Activated CD8-positive, alpha-beta T cell treated with anti-CD3 and anti-CD28 coated beads for 36 hours (primary cell): ENCODE measurements around the gene AK9. TPM values are rescaled to one million over a fixed set of nuclear protein-coding genes. Genes with fewer than 3 reads are reported as not detected.

Experiments
- ATAC-seq: fragments of 200-7000 bp; cut with Tn5 transposase; one replicate; pipeline ENCODE4 v1.10.0; 2021; ENCODE audit warnings: mild to moderate bottlenecking, moderate library complexity
- CTCF ChIA-PET: fragments of 350-600 bp; sonication (Branson Sonifier 250); formaldehyde crosslinking; loops from one replicate; lab custom pipeline; 2021; ENCODE audit warnings: antibody characterized with exemption; lab: Charles Lee
- POLR2A ChIA-PET: fragments of 350-600 bp; sonication (Branson Sonifier 250); formaldehyde crosslinking; loops from one replicate; lab custom pipeline; 2021; ENCODE audit warnings: antibody characterized with exemption; lab: Charles Lee
- DNase-seq: peaks from one replicate; pipeline ENCODE4 v3.0.0-alpha.2; 2020
- H3K27ac Mint-ChIP-seq: one replicate; pipeline ENCODE4 v1.8.0; 2021; ENCODE audit warnings: mild to moderate bottlenecking, mixed read lengths
- H3K27me3 Mint-ChIP-seq: one replicate; pipeline ENCODE4 v1.8.0; 2021; ENCODE audit warnings: mixed read lengths
- H3K36me3 Mint-ChIP-seq: one replicate; pipeline ENCODE4 v1.8.0; 2021; ENCODE audit warnings: low read depth, mixed read lengths
- H3K4me1 Mint-ChIP-seq: one replicate; pipeline ENCODE4 v1.8.0; 2021; ENCODE audit warnings: low read depth, mixed read lengths
- H3K4me3 Mint-ChIP-seq: one replicate; pipeline ENCODE4 v1.8.0; 2021; ENCODE audit warnings: mild to moderate bottlenecking, moderate library complexity, mixed read lengths
- H3K9me3 Mint-ChIP-seq: one replicate; pipeline ENCODE4 v1.8.0; 2021; ENCODE audit warnings: mixed read lengths
- CTCF ChIP-seq: fragments of 200-600 bp; IDR thresholded peaks from one replicate; pipeline ENCODE4 v1.8.0; 2022; ENCODE audit warnings: antibody characterized with exemption, mild to moderate bottlenecking
- intact Hi-C: fragments of 100-400 bp; cut with micrococcal nuclease; formaldehyde crosslinking; loops from one replicate; pipeline ENCODE4 v1.10.0; 2022
- total RNA-seq, 2 experiments: library from RNA; stranded (reverse); gene quantifications; one replicate each; pipeline ENCODE4 v1.2.3, GENCODE V29; 2021

The AK9 gene
- total RNA-seq, 2 experiments from 2014 or later, result 3.0 to 3.5 TPM

- CTCF ChIA-PET, result interaction anchor here (1.0 to 2.3 kb wide), 3 partner anchors 8 to 15 kb away, joined by 3 to 10 read pairs (median 6); no protein-coding TSS in a partner anchor
- H3K9me3 Mint-ChIP-seq, result no peaks in the 10 kb centered on the region
- DNase-seq (no peak), ATAC-seq (peak; percentile 41)
- POLR2A ChIA-PET, result interaction anchor here (0.6 to 1.3 kb wide), 3 partner anchors 10 to 398 kb away, joined by 3 to 6 read pairs (median 4); partner anchors contain the start of gene ZBTB24
- intact Hi-C loops, result no loop called here
- TF ChIP-seq CTCF, result no peak
- H3K4me1 Mint-ChIP-seq, result peaks cover 76% of the 10 kb centered on the region
- peak overlapping the region; percentile 53 for H3K27ac Mint-ChIP-seq
- peaks cover 79% of the 10 kb centered on the region for H3K36me3 Mint-ChIP-seq
- H3K4me3 Mint-ChIP-seq, result no peak overlapping the region
- no peaks in the 10 kb centered on the region for H3K27me3 Mint-ChIP-seq
Observed at GRCh38 chr6:109472132-109472995, 218.6 kb downstream of the AK9 start.

GRCh38 chr6:109471105-109471810 lies 219.7 kb downstream of the AK9 start:
- Mint-ChIP-seq H3K36me3 (peaks cover 81% of the 10 kb centered on the region), H3K9me3 (no peaks in the 10 kb centered on the region), H3K4me1 (peaks cover 71% of the 10 kb centered on the region), H3K27ac (peak overlapping the region; percentile 36), H3K4me3 (no peak overlapping the region), H3K27me3 (no peaks in the 10 kb centered on the region)
- ATAC-seq (no peak), DNase-seq (no peak)
- ChIA-PET POLR2A (interaction anchor here (0.6 to 1.4 kb wide), 2 partner anchors 29 to 288 kb away, joined by 3 to 4 read pairs; no protein-coding TSS in a partner anchor), CTCF (interaction anchor here (2.3 kb wide), 1 partner anchor 10 kb away, joined by 10 read pairs; no protein-coding TSS in a partner anchor)
- intact Hi-C loops, result no loop called here
- TF ChIP-seq CTCF, result no peak

GRCh38 chr6:109469591-109470189 lies 221.3 kb downstream of the AK9 start:
- no peak for DNase-seq
- CTCF ChIA-PET, result interaction anchor here (1.0 to 1.7 kb wide), 4 partner anchors 9 to 13 kb away, joined by 3 to 7 read pairs (median 5); partner anchors contain the start of gene MICAL1
- Mint-ChIP-seq H3K4me3 (no peak overlapping the region), H3K4me1 (peaks cover 70% of the 10 kb centered on the region), H3K36me3 (peaks cover 80% of the 10 kb centered on the region), H3K9me3 (no peaks in the 10 kb centered on the region), H3K27me3 (no peaks in the 10 kb centered on the region), H3K27ac (peak overlapping the region; percentile 10)
- ATAC-seq, result no peak
- TF ChIP-seq CTCF, result no peak
- intact Hi-C loops, result no loop called here
- POLR2A ChIA-PET, result interaction anchor here (1.0 to 1.7 kb wide), 2 partner anchors 9 kb away, joined by 3 to 4 read pairs; no protein-coding TSS in a partner anchor

GRCh38 chr6:109467696-109468095 lies 223.3 kb downstream of the AK9 start:
- peak overlapping the region; percentile 6 for H3K27ac Mint-ChIP-seq
- POLR2A ChIA-PET, result no interaction called here
- DNase-seq, result no peak
- TF ChIP-seq CTCF, result no peak
- CTCF ChIA-PET, result no interaction called here
- H3K36me3 Mint-ChIP-seq, result peaks cover 76% of the 10 kb centered on the region
- no peak overlapping the region for H3K4me3 Mint-ChIP-seq
- H3K9me3 Mint-ChIP-seq, result no peaks in the 10 kb centered on the region
- intact Hi-C loops, result no loop called here
- ATAC-seq, result no peak
- peaks cover 68% of the 10 kb centered on the region for H3K4me1 Mint-ChIP-seq
- H3K27me3 Mint-ChIP-seq, result no peaks in the 10 kb centered on the region
